Testis (tissue), 2 donors: ENCODE results near the gene MNS1.
"Not testable (repeated sequence)": the region's sequence is repeated elsewhere in the genome, so short reads cannot be mapped to it uniquely, and the experiment has no call there.

Experiments used
- POLR2A ChIP-seq: fragments of 450-650 bp; IDR thresholded peaks from one replicate; pipeline ENCODE4 v1.6.1; 2017; ENCODE audit warnings: antibody characterized with exemption, mild to moderate bottlenecking, moderate library complexity
- TF ChIP-seq, protein P1 (sequence below), 3 experiments: fragments of 450-650 bp in 2 of 3; fragments of 200-600 bp in 1 of 3; sonication (generic) in 1 of 3; IDR thresholded peaks; one replicate each; pipeline ENCODE4 v1.5.1; 2016 to 2019; ENCODE audit warnings: antibody characterized with exemption in 3 of 3, mild to moderate bottlenecking in 2 of 3, moderate library complexity in 1 of 3

DNA sequence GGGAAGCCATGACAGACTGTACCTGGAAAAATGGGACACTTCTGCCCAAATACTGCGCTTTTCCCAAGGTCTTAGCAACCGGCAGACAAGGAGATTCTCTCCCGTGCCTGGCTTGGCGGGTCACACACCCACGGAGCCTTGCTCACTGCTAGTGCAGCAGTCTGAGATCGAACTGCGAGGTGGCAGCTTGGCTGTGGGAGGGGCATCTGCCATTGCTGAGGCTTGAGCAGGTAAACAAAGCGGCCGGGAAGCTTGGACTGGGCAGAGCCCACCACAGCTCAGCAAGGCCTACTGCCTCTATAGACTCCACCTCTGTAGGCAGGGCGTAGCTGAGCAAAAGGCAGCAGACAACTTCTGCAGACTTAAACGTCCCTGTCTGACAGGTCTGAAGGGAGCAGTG lies 65.7 kb downstream of the MNS1 start:
- TF ChIP-seq, protein P1, sequence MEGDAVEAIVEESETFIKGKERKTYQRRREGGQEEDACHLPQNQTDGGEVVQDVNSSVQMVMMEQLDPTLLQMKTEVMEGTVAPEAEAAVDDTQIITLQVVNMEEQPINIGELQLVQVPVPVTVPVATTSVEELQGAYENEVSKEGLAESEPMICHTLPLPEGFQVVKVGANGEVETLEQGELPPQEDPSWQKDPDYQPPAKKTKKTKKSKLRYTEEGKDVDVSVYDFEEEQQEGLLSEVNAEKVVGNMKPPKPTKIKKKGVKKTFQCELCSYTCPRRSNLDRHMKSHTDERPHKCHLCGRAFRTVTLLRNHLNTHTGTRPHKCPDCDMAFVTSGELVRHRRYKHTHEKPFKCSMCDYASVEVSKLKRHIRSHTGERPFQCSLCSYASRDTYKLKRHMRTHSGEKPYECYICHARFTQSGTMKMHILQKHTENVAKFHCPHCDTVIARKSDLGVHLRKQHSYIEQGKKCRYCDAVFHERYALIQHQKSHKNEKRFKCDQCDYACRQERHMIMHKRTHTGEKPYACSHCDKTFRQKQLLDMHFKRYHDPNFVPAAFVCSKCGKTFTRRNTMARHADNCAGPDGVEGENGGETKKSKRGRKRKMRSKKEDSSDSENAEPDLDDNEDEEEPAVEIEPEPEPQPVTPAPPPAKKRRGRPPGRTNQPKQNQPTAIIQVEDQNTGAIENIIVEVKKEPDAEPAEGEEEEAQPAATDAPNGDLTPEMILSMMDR (IDR thresholded peaks at IDR 0.05) = not testable (repeated sequence)
- not testable (repeated sequence) for TF ChIP-seq POLR2A
